GM18868 (cell line): Measurements from ENCODE around the gene SCUBE2.

Source experiments
- ATAC-seq: cut with Tn5 transposase; IDR thresholded peaks from one replicate; pipeline ENCODE4 v1.9.1; 2021; ENCODE audit warnings: mild to moderate bottlenecking, moderate library complexity; ENCODE audit not compliant: unreplicated experiment

Gene SCUBE2

GRCh38 chr11:9076046-9076445, 15.4 kb downstream of the SCUBE2 start:
- no peak for ATAC-seq

GRCh38 chr11:9075556-9075955, 15.8 kb downstream of the SCUBE2 start:
- ATAC-seq: no peak

- ATAC-seq: no peak
These were observed 16.9 kb downstream of the SCUBE2 start for GRCh38 chr11:9074338-9075029.

GRCh38 chr11:9073466-9074225, 17.8 kb downstream of the SCUBE2 start:
- ATAC-seq: no peak

GRCh38 chr11:9072626-9073176, 18.7 kb downstream of the SCUBE2 start:
- ATAC-seq: no peak

GRCh38 chr11:9071692-9072091, 19.7 kb downstream of the SCUBE2 start:
- no peak for ATAC-seq

GRCh38 chr11:9070749-9071491, 20.5 kb downstream of the SCUBE2 start:
- no peak for ATAC-seq

- ATAC-seq: no peak
These were observed 21.4 kb downstream of the SCUBE2 start for GRCh38 chr11:9069862-9070470.

GRCh38 chr11:9069256-9069655, 22.1 kb downstream of the SCUBE2 start:
- no peak for ATAC-seq

GRCh38 chr11:9066433-9066925, 24.9 kb downstream of the SCUBE2 start:
- ATAC-seq: no peak

GRCh38 chr11:9065607-9066432, 25.6 kb downstream of the SCUBE2 start:
- ATAC-seq: no peak

GRCh38 chr11:9061807-9062206, 29.6 kb downstream of the SCUBE2 start:
- no peak for ATAC-seq

GRCh38 chr11:9060700-9061111, 30.7 kb downstream of the SCUBE2 start:
- ATAC-seq: peak; percentile 99

GRCh38 chr11:9059406-9059805, 32.0 kb downstream of the SCUBE2 start:
- ATAC-seq: no peak

- ATAC-seq: no peak
These were observed 33.5 kb downstream of the SCUBE2 start for GRCh38 chr11:9057888-9058287.

- no peak for ATAC-seq
These were observed 34.4 kb downstream of the SCUBE2 start for GRCh38 chr11:9057007-9057406.

GRCh38 chr11:9056467-9056866, 34.9 kb downstream of the SCUBE2 start:
- ATAC-seq: no peak

GRCh38 chr11:9053316-9054035, 37.9 kb downstream of the SCUBE2 start:
- no peak for ATAC-seq

- no peak for ATAC-seq
These were observed 39.1 kb downstream of the SCUBE2 start for GRCh38 chr11:9052316-9052715.
